Thoracic aorta endothelial cell (primary cell): ENCODE data around the gene RGS4. TPM values are rescaled to one million over a fixed set of nuclear protein-coding genes. Genes with fewer than 3 reads are reported as not detected.

Experiments used
- total RNA-seq: library from RNA; depleted of rRNA; stranded (reverse); fragments of >200 nt; gene quantifications from 2 replicates; pipeline ENCODE4 v1.2.3, GENCODE V29; 2012

Gene RGS4
- 140 and 418 TPM in 2 replicates for total RNA-seq

GRCh38 chr1:163069142-163069541 is at the start of gene RGS4:
RGS4 (plus strand) TSS chr1:163069361; CDS start chr1:163069485, 124 bp downstream.

Other genes starting within 250 kb of the RGS4 start
- 2.3 and 5.5 TPM in 2 replicates for gene CCDC190, start 208.2 kb upstream of the RGS4 start, total RNA-seq
- gene RGS5, start 133.6 kb downstream of the RGS4 start, total RNA-seq, result 21.0 and 26.2 TPM in 2 replicates